Loucy (cell line): ENCODE data around the gene TESMIN.
A peak's percentile ranks its signal among the peaks of the same experiment; 100 is the strongest.

Source experiments
- H2AFZ ChIP-seq: fragments of 200-600 bp; sonication (generic); 2 replicates; pipeline ENCODE4 v1.6.0; 2016; ENCODE audit warnings: antibody characterized with exemption, mild to moderate bottlenecking, low read length, moderate library complexity
- H3F3A ChIP-seq: fragments of 200-600 bp; 2 replicates; pipeline ENCODE4 v1.6.0; 2016; ENCODE audit warnings: antibody characterized with exemption, low read depth, mild to moderate bottlenecking
- H3K27me3 ChIP-seq: fragments of 200-600 bp; sonication (generic); 2 replicates; pipeline ENCODE4 v1.6.1; 2014; ENCODE audit warnings: low read length, mild to moderate bottlenecking; ENCODE audit not compliant: insufficient read depth, poor library complexity, severe bottlenecking
- H3K36me3 ChIP-seq: fragments of 200-600 bp; sonication (generic); 2 replicates; pipeline ENCODE4 v1.6.1; 2016; ENCODE audit warnings: low read length; ENCODE audit not compliant: insufficient read depth
- H3K4me1 ChIP-seq: fragments of 200-600 bp; sonication (generic); 2 replicates; pipeline ENCODE4 v1.5.1; 2014; ENCODE audit warnings: low read length, mild to moderate bottlenecking; ENCODE audit not compliant: insufficient read depth, poor library complexity, severe bottlenecking
- H3K4me2 ChIP-seq: fragments of 200-600 bp; sonication (generic); 2 replicates; pipeline ENCODE4 v1.6.0; 2014; ENCODE audit warnings: antibody characterized with exemption, low read length, low read depth, mild to moderate bottlenecking; ENCODE audit not compliant: poor library complexity, severe bottlenecking
- H3K4me3 ChIP-seq: fragments of 200-600 bp; sonication (generic); 2 replicates; pipeline ENCODE4 v1.5.1; 2014; ENCODE audit warnings: low read length, mild to moderate bottlenecking, mixed read lengths; ENCODE audit not compliant: poor library complexity, severe bottlenecking
- H3K79me2 ChIP-seq: fragments of 200-600 bp; sonication (generic); 2 replicates; pipeline ENCODE4 v1.6.1; 2014; ENCODE audit warnings: low read length; ENCODE audit not compliant: insufficient read depth
- H3K9ac ChIP-seq: fragments of 200-600 bp; sonication (generic); 2 replicates; pipeline ENCODE4 v1.6.0; 2014; ENCODE audit warnings: mild to moderate bottlenecking, low read depth, low read length, moderate library complexity; ENCODE audit not compliant: poor library complexity, severe bottlenecking
- H3K9me2 ChIP-seq: fragments of 200-600 bp; sonication (generic); replicated peaks from 2 replicates; pipeline ENCODE4 v1.6.1; 2016; ENCODE audit warnings: low read depth, low read length, mixed read lengths
- H3K9me3 ChIP-seq: fragments of 200-600 bp; sonication (generic); 2 replicates; pipeline ENCODE4 v1.6.1; 2014; ENCODE audit warnings: mild to moderate bottlenecking, antibody characterized with exemption, low read length, low read depth; ENCODE audit not compliant: insufficient read depth
- H4K20me1 ChIP-seq: fragments of 200-600 bp; sonication (generic); 2 replicates; pipeline ENCODE4 v1.6.0; 2014; ENCODE audit warnings: antibody characterized with exemption, low read length, mild to moderate bottlenecking; ENCODE audit not compliant: insufficient read depth, poor library complexity, severe bottlenecking
- EZH2phosphoT487 ChIP-seq: fragments of 200-600 bp; IDR thresholded peaks from 2 replicates; pipeline ENCODE4 v1.6.1; 2018; ENCODE audit warnings: antibody characterized with exemption, mild to moderate bottlenecking, moderate library complexity, borderline replicate concordance
- TF ChIP-seq, protein P1 (sequence below): fragments of 200-600 bp; sonication (generic); conservative IDR thresholded peaks from 2 replicates; pipeline ENCODE4 v1.5.1; 2014; ENCODE audit warnings: mild to moderate bottlenecking, antibody characterized with exemption, low read length

The TESMIN gene

GRCh38 chr11:68751331-68751856, at the start of gene TESMIN:
Gene TESMIN, minus strand, starts transcription at chr11:68751520. Its CDS starts 860 bp downstream, at chr11:68750660.
- Histone ChIP-seq H3K9ac (no peak within 1 kb of the TSS), H2AFZ (no peak within 1 kb of the TSS)
- TF ChIP-seq, protein P1, sequence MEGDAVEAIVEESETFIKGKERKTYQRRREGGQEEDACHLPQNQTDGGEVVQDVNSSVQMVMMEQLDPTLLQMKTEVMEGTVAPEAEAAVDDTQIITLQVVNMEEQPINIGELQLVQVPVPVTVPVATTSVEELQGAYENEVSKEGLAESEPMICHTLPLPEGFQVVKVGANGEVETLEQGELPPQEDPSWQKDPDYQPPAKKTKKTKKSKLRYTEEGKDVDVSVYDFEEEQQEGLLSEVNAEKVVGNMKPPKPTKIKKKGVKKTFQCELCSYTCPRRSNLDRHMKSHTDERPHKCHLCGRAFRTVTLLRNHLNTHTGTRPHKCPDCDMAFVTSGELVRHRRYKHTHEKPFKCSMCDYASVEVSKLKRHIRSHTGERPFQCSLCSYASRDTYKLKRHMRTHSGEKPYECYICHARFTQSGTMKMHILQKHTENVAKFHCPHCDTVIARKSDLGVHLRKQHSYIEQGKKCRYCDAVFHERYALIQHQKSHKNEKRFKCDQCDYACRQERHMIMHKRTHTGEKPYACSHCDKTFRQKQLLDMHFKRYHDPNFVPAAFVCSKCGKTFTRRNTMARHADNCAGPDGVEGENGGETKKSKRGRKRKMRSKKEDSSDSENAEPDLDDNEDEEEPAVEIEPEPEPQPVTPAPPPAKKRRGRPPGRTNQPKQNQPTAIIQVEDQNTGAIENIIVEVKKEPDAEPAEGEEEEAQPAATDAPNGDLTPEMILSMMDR, result no peak
- TF ChIP-seq EZH2phosphoT487, result no peak

GRCh38 chr11:68798221-68798813, 47.0 kb upstream of the TESMIN start:
- H3K36me3 ChIP-seq, result peaks cover 83% of the 10 kb centered on the region
- no peak overlapping the region for H2AFZ ChIP-seq

More at GRCh38 chr11:68751331-68751856, at the start of gene TESMIN:
- Histone ChIP-seq H3K9me3 (no peaks in the 10 kb centered on the region), H3K36me3 (peaks cover 15% of the 10 kb centered on the region; the same call in 1 of the 2 replicates), H3K4me1 (no peaks in the 10 kb centered on the region), H3F3A (no peaks in the 10 kb centered on the region), H3K79me2 (no peaks in the 10 kb centered on the region), H3K4me2 (no peak within 1 kb of the TSS), H3K27me3 (no peaks in the 10 kb centered on the region), H3K4me3 (no peak within 1 kb of the TSS), H4K20me1 (no peaks in the 10 kb centered on the region), H3K9me2 (no peaks in the 10 kb centered on the region)

GRCh38 chr11:68796801-68797200, 45.5 kb upstream of the TESMIN start:
- H3K36me3 ChIP-seq, result peaks cover 85% of the 10 kb centered on the region
- no peak overlapping the region for H3K4me2 ChIP-seq
- no peaks in the 10 kb centered on the region for H3K79me2 ChIP-seq
- no peaks in the 10 kb centered on the region for H3K9me3 ChIP-seq
- H3K4me3 ChIP-seq, result no peak overlapping the region
- H2AFZ ChIP-seq, result no peak overlapping the region
- no peaks in the 10 kb centered on the region for H3K9me2 ChIP-seq
- TF ChIP-seq, protein P1, result no peak
- no peak for TF ChIP-seq EZH2phosphoT487
- no peak overlapping the region for H3K9ac ChIP-seq
- H3F3A ChIP-seq, result no peaks in the 10 kb centered on the region
- no peaks in the 10 kb centered on the region for H4K20me1 ChIP-seq
- no peaks in the 10 kb centered on the region for H3K4me1 ChIP-seq
- H3K27me3 ChIP-seq, result no peaks in the 10 kb centered on the region

More at GRCh38 chr11:68798221-68798813, 47.0 kb upstream of the TESMIN start:
- no peaks in the 10 kb centered on the region for H3F3A ChIP-seq
- H3K79me2 ChIP-seq, result no peaks in the 10 kb centered on the region
- no peak overlapping the region for H3K4me2 ChIP-seq
- H3K4me3 ChIP-seq, result no peak overlapping the region
- H3K9ac ChIP-seq, result no peak overlapping the region
- H3K27me3 ChIP-seq, result no peaks in the 10 kb centered on the region
- H3K9me2 ChIP-seq, result no peaks in the 10 kb centered on the region
- H3K4me1 ChIP-seq, result no peaks in the 10 kb centered on the region
- no peaks in the 10 kb centered on the region for H4K20me1 ChIP-seq
- TF ChIP-seq, protein P1, result peak; percentile 87
- TF ChIP-seq EZH2phosphoT487, result no peak
- no peaks in the 10 kb centered on the region for H3K9me3 ChIP-seq
